GM21619 (cell line): ENCODE data around the gene GRIPAP1.
"Not testable (repeated sequence)": the region's sequence is repeated elsewhere in the genome, so short reads cannot be mapped to it uniquely, and the experiment has no call there.

Experiments
- ATAC-seq: cut with Tn5 transposase; IDR thresholded peaks from one replicate; pipeline ENCODE4 v1.9.1; 2021; ENCODE audit not compliant: unreplicated experiment

GRIPAP1 gene

GRCh38 chrX:48997865-48998264 lies 4.2 kb downstream of the GRIPAP1 start:
- no peak for ATAC-seq

GRCh38 chrX:48997455-48997854 lies 4.6 kb downstream of the GRIPAP1 start:
- no peak for ATAC-seq

DNA sequence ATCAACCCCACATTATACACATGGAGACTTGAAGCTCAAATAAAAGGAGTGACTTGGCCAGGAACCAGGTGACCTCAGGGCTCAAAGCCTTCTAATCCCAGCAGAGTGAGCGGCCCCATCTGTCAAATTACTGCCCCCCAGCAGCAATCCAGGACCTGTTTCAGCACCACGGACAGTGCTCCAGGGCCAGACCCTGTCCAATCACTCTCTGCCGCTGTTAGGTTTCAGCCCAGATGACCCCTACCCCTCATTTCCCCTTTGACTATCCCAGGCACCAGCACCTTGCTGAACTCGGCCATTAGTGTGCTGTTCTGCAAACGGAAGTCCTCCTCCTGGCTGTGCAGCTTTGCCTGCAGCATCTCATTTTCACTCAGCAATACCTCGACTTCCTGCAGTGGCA lies 5.1 kb downstream of the GRIPAP1 start:
- no peak for ATAC-seq

- no peak for ATAC-seq
Observed at GRCh38 chrX:48992341-48992740, 9.7 kb downstream of the GRIPAP1 start.

DNA sequence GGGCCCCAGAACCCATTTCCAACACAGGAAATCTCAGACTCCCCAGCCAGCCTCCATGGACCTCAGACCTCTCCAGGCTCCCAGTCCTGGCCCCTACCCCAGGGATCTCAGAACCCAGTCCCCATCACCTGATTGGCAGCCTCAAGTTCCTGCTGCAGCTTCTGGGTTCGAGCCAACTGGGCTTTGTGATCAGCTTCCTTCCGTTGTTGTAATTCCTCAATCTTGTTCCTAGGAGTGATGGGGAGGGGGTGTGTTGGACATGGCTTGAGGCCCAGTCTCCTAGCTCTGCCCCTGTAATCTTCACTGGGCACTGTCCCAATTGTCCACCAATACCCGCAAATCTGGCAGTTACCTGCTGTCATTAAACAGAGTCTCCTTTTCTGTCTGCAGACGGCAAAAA lies 12.6 kb downstream of the GRIPAP1 start:
- no peak for ATAC-seq

GRCh38 chrX:48983896-48984295 lies 18.2 kb downstream of the GRIPAP1 start:
- no peak for ATAC-seq

GRCh38 chrX:48983081-48983480 lies 19.0 kb downstream of the GRIPAP1 start:
- ATAC-seq: no peak

DNA sequence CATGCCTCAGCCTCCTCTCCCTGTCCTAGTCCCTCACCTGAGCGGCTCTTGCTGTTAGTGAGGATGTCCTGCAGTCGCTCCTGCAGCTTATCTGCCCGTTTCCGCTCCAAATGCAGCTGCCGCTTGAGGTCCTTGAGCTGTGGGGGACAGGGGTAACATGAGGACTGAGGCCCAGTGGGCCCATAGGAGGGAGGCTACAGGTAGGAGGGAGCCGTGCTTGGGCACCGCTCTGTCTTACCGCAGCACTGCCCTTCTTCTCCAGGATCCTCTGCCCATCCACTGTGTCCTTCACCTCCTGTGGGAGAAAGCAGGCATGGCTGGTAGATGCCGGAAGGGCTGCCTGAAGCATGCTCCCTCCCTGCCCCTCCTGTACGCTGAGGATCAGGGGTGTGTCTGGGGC lies 20.9 kb downstream of the GRIPAP1 start:
- no peak for ATAC-seq

DNA sequence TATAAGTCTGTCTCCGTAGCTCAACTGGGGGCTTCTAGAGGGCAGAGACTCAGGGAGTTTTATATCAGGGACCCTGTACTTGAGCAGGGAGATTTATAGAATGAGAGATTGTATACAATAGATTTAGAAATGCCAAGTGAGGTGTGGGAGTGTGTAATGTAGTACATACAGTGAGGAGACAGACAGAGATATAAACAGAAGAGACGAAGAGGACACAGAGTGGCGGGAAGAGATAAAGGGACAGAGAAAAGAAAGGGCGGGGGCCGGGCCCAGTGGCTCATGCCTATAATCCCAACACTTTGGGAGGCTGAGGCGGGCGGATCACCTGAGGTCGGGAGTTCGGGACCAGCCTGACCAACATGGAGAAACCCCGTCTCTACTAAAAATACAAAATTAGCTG lies 21.7 kb downstream of the GRIPAP1 start:
- ATAC-seq: not testable (repeated sequence)

DNA sequence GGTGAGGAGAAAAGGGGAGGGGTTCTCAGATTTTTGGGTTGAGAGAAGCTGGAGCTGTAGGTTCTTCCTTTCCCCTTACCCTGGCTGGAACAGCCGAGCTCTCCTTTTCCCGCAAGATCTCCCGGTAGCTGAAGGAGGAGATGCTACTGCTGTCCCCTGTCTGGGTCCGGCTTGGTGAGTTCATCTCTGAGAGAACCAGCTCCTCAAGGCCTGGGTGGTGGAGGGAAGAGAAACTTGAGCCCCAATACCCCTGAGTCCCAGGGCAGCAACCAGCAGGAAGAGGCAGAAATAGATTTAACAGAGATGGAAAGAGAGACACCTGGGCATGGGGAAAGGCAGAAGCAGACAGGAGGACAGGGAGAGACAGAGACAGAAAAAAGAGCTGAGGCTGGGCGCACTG lies 23.8 kb downstream of the GRIPAP1 start:
- ATAC-seq: no peak

DNA sequence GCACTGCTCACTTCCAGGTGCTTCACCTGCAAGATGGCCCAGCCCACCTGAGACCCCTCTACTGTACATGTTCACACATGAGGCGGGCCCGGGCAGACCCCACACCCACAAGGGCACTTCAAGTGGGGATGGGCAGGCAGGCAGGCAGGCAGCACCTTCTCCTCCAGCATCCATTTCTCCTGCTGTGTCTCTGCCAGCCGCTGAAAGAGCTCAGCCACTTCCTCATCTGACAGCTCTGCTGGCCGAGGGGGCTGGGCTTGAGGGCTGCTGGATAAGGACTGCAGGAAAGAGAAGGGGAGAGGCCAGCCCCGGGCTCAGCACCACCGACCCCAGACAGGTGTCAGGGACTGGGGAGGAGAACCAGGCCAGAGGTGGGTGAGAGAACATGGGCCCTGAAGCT lies 26.0 kb downstream of the GRIPAP1 start:
- ATAC-seq: no peak

GRCh38 chrX:48975541-48975940 lies 26.5 kb downstream of the GRIPAP1 start:
- no peak for ATAC-seq

DNA sequence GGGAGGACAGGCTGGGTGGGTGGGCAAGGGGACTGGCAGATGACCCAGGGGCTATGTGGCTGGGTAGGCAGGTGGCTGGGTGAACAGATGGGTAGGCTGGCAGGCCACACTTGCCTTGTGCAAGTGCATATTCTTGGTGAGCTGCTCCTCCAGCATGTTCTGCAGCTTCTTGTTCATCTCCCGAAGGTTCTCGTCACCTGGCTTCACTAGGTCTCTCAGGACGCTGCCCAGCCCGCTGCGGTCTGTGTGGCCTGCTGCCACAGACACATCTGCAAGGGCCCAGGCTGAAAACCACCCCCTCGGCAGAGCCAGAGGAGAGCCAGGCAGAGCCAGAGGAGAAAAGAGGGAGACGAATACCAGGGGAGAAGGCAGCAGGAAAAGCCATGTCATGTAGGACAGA lies 27.0 kb downstream of the GRIPAP1 start:
- ATAC-seq: no peak

- ATAC-seq: no peak
Observed at GRCh38 chrX:48974574-48974973, 27.5 kb downstream of the GRIPAP1 start.

- no peak for ATAC-seq
Observed at GRCh38 chrX:48974033-48974432, 28.0 kb downstream of the GRIPAP1 start.

DNA sequence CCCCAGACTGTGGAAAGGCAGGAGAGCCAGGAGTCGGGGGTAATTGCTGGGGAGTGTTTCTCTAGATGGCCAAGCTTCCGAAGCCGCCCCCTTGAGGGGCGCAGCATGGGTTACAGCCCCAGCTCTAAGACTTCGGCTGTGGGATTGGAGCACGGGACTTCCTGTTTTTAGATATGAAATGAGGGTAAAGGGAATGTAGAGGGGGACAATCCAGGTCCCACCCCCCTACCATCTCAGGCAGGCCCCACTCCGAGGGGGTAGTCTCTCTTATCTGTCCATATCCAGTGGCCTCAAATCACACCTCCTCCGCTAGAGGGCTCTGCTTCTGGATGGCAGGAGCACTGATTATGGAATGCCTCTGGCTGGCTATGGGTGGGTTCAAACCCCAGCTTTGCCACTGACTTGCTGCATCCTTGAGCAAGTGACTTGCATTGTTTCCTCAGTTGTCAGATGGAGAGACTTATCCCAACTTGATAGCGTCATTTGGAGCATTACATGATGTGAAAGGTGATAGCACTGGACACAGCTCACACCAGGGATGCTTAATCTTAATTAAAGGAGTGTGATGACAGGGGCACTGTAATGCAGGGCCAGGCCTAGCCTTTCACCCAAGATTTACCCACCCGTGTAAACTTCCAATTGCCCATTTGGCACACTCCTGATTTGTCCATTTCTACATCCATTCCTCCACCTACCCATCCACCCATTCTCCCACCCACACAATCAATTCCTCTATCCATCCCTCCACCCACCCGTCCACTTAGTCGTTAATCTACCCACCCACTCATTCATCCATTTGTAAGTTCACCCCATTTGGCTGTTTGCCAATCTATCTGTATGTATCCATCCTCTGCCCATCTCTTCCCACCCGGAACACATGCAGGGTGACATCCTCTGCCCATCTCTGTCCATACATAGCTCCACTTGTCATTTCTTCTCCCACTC lies 29.6 kb downstream of the GRIPAP1 start:
- ATAC-seq: no peak

DNA sequence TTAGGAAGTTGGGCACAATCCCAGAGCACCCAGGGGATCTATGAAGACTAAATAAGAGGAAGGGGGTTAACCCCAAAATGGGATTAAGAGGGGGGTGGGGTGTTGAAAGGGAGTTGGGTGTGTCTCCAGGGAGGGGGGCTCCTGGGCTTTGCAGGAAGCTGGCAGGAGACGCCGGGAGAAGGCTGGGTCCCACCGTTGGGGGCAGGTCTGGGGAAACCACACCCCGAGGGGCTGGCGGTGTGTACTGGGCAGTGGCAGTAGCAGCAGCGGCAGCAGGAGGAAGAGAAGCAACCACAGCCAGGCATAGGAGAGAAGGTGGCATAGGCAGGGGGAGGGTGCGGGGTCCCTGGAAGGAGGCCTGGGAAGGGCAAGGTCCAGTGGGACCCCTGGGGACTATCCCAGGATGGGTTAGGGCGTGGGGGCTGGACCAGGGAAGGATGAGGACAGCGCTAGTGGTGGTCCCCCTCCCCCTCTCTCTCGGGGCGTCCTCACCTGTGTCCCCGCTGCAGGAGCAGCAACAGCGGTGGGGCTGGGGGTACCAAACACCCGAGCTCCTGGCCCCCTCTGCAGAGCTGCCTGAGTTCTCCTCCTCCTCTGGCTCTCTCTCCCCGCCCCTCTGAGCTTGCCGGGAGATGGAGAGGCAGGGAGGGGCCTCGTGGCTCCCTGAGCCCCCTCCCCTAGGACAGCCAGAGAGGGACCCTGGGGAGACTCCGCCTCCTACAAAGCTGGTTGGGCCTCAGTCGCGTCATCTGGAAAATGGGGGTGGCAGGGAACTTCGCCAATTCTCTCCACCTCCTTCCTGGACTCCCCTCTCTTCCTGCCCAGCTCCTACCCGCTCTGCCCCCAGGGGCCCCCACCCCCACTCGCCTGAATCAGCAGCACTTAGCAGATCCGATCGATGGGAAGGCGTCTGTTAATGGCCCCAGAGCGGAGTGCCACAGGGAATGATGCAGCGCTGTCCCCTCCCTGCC lies 30.5 kb downstream of the GRIPAP1 start, which contains the start of gene KCND1:
Gene KCND1, minus strand, starts transcription at position 596 of the 971 bp plus-strand sequence. CDS start 1,573 bp downstream, outside the sequence.
- no peak for ATAC-seq

DNA sequence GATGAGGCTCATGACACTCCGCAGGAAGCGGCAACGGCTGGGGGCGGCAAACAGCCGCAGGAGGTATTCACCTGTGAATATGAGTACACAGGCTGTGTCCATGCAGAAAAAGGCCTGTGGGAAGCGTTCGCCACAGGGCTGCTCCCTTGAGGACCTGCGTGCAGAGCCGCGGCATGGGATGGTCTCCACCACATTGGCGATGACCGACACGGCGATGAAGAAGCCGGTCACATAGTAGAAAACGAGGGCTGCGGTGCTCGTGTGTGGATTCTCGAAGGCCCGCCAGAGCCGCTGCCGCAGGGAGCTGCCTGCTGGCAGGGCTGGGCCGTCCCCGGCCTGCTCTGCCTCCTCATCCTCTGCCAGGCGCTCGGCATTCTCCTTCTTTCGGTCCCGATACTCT lies 32.6 kb downstream of the GRIPAP1 start:
- ATAC-seq: no peak

DNA sequence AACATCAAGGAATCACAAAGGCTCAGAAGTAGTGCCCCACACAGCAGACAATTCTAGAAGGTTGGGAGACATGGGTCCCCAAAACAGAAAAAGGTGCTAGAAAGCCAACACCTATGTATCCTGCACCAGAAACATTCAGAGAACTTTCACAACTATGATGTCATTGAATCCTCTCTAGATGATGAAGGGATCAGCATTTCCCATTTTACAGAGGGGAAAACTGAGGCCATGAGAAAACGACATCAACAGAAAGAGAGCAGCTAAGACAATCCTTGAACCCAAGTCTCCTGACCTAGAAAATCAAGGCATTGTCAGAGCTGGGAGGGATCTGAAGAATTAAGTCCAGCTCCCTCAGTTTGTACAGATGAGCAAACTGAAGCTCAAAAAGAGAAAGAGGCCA lies 33.7 kb downstream of the GRIPAP1 start:
- no peak for ATAC-seq

GRCh38 chrX:48966796-48967579 lies 35.1 kb downstream of the GRIPAP1 start:
- no peak for ATAC-seq

DNA sequence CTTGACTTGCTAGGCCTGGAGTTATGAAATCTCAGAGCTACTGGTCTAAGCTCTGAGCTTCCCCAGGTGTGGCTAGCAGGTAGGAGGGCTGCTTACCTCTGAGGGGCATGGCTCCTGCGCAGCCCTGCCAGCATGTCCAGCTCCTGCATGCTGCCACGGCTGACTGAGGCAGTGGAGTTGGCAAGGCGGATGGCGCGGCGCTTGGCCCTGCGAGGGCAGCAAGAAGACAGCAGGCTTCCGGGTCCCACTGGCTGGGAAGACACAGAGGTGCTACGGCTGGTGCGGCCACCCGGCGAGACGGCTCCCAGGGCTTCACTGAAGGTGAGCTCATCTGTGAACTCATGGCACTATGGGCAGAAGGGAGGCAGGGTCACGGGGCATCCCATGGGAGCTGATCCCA lies 36.1 kb downstream of the GRIPAP1 start:
- ATAC-seq: no peak
